Neutrophil (primary cell): ENCODE data around the gene PILRA.
"Not testable (repeated sequence)": the region's sequence is repeated elsewhere in the genome, so short reads cannot be mapped to it uniquely, and the experiment has no call there.

Source experiments
- H3K27ac ChIP-seq: fragments of 200-600 bp; sonication (generic); 2 replicates; pipeline ENCODE4 v1.5.1; 2016; ENCODE audit warnings: mild to moderate bottlenecking, moderate library complexity
- H3K27me3 ChIP-seq: fragments of 200-600 bp; sonication (generic); 2 replicates; pipeline ENCODE4 v1.6.0; 2016; ENCODE audit warnings: mild to moderate bottlenecking
- H3K36me3 ChIP-seq: fragments of 200-600 bp; sonication (generic); 2 replicates; pipeline ENCODE4 v1.5.1; 2017
- H3K4me1 ChIP-seq, 2 experiments: fragments of 200-600 bp in 1 of 2; sonication (generic) in 1 of 2; 1 replicate in 1 of 2; 2 replicates in 1 of 2; pipeline versions ENCODE4 v1.5.1 to v1.6.1; 2013 to 2016; ENCODE audit warnings: low read depth in 1 of 2, low read length in 1 of 2, mild to moderate bottlenecking in 1 of 2, moderate library complexity in 1 of 2; ENCODE audit not compliant: control insufficient read depth in 1 of 2, insufficient read depth in 1 of 2
- H3K4me3 ChIP-seq, 2 experiments: fragments of 200-600 bp in 1 of 2; sonication (generic) in 1 of 2; 1 replicate in 1 of 2; 2 replicates in 1 of 2; pipeline ENCODE4 v1.5.1; 2013 to 2016; ENCODE audit warnings: low read depth in 1 of 2, low read length in 1 of 2, mild to moderate bottlenecking in 1 of 2, moderate library complexity in 1 of 2
- H3K9me3 ChIP-seq: fragments of 200-600 bp; sonication (generic); 2 replicates; pipeline ENCODE4 v1.5.1; 2016
- TF ChIP-seq, protein P1 (sequence below): fragments of 200-600 bp; sonication (generic); IDR thresholded peaks from 2 replicates; pipeline ENCODE4 v1.5.1; 2016; ENCODE audit warnings: antibody characterized with exemption

PILRA gene

DNA sequence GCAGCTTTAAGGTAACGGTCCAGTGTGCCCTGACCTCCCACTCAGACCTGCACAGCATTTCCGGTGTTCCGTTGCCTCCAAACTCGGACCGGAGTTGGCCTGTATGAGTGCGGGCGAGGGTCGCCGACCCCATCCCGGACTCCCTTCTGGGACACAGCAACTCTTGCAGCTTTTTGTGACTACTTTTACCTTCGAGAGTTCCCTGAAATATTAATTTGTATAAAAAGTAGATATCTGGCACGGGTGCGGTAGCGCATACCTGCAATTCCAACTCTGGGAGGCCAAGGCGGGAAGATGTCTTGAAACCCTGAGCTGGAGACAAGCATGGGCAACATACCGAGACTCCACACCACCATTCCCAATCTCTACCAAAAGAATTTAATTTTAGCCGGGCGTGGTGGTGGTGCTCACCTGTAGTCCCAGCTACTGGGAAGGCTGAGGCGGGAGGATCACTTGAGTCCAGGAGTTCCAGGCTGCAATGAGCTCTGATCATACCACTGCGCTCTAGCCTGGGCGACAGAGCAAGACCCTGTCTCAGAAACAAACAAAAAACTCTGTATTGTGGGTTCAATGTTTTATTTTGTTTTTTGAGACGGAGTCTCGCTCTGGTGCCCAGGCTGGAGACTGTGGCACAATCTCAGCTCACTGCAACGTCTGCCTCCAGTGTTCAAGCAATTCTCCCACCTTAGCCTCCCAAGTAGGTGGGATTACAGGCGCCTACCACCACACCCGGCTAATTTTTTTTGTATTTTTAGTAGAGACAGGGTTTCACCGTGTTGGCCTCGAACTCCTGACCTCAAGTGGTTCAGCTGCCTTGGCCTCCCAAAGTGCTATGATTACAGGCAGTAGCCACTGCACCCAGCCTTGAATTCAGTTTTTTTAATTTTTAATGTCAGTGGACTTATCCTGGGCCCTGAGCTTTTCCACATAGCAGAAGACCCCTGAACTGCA lies 64.1 kb downstream of the PILRA start:
- Histone ChIP-seq H3K9me3 (no peaks in the 10 kb centered on the region), H3K27ac (peak overlapping the region; percentile 98), H3K4me3 (peak overlapping the region; percentile 81 to 88), H3K36me3 (peaks cover 26% of the 10 kb centered on the region), H3K4me1 (peaks cover 18 to 25% of the 10 kb centered on the region in 2 experiments), H3K27me3 (no peaks in the 10 kb centered on the region)
- TF ChIP-seq, protein P1, sequence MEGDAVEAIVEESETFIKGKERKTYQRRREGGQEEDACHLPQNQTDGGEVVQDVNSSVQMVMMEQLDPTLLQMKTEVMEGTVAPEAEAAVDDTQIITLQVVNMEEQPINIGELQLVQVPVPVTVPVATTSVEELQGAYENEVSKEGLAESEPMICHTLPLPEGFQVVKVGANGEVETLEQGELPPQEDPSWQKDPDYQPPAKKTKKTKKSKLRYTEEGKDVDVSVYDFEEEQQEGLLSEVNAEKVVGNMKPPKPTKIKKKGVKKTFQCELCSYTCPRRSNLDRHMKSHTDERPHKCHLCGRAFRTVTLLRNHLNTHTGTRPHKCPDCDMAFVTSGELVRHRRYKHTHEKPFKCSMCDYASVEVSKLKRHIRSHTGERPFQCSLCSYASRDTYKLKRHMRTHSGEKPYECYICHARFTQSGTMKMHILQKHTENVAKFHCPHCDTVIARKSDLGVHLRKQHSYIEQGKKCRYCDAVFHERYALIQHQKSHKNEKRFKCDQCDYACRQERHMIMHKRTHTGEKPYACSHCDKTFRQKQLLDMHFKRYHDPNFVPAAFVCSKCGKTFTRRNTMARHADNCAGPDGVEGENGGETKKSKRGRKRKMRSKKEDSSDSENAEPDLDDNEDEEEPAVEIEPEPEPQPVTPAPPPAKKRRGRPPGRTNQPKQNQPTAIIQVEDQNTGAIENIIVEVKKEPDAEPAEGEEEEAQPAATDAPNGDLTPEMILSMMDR: no peak

DNA sequence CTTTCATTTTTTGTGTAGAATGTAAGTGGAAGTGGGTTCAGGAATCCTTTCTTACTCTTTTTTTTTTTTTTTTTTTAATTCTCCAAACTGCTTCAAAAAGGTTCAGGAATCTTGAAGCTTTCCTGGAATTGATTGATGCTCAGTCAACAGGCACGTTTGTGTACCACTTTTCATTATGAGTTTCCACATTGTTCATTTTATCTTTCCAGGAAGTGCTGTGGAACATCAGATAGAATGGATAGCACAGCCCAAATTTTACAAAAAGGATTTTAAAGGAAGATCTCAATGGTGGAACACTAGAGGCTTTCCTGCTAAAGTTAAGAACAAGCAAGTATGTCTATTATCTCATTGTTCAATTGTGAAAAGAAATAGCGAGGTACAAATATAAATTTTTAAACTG lies 64.9 kb downstream of the PILRA start:
- no peak overlapping the region for H3K4me3 ChIP-seq
- TF ChIP-seq, protein P1: no peak
- H3K27me3 ChIP-seq: no peaks in the 10 kb centered on the region
- H3K27ac ChIP-seq: no peak overlapping the region
- H3K9me3 ChIP-seq: no peaks in the 10 kb centered on the region
- H3K36me3 ChIP-seq: peaks cover 19% of the 10 kb centered on the region
- peaks cover 18 to 25% of the 10 kb centered on the region in 2 experiments for H3K4me1 ChIP-seq

DNA sequence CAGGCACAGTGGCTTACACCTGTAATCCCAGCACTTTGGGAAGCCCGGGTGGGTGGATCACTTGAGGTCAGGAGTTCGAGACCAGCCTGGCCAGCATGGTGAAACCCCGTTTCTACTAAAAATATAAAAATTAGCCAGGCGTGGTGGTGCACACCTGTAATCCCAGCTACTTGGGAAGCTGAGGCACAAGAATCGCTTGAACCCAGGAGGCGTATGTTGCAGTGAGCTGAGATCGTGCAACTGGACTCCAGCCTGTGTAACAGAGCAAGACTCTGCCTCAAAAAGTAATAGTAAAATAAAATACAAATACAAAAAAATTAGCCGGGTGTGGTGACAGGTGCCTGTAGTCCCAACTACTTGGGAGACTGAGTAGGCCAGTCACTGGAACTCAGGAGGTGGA lies 65.4 kb downstream of the PILRA start:
- H3K4me3 ChIP-seq, H3K9me3 ChIP-seq, H3K27ac ChIP-seq, H3K27me3 ChIP-seq: not testable (repeated sequence)
- H3K4me1 ChIP-seq: peaks cover 18 to 25% of the 10 kb centered on the region in 2 experiments
- H3K36me3 ChIP-seq: peaks cover 13% of the 10 kb centered on the region

DNA sequence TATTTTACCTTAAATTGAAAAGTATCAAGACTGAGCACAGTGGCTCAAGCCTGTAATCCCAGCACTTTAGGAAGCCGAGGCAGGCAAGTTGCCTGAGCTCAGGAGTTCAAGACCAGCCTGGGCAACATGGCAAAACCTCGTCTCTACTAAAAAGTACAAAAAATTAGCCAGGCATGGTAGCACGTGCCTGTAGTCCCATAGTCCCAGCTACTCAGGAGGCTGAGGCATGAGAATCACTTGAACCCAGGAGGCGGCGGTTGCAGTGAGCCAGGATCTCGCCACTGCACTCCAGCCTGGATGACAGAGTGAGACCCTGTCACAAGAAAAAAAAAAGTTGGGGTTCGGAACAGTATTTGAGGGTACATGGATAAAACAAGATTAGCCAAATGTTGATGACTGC lies 66.0 kb downstream of the PILRA start:
- not testable (repeated sequence) for H3K27ac ChIP-seq, H3K36me3 ChIP-seq, H3K27me3 ChIP-seq, H3K9me3 ChIP-seq, H3K4me3 ChIP-seq
- peaks cover 22 to 23% of the 10 kb centered on the region in 2 experiments for H3K4me1 ChIP-seq

DNA sequence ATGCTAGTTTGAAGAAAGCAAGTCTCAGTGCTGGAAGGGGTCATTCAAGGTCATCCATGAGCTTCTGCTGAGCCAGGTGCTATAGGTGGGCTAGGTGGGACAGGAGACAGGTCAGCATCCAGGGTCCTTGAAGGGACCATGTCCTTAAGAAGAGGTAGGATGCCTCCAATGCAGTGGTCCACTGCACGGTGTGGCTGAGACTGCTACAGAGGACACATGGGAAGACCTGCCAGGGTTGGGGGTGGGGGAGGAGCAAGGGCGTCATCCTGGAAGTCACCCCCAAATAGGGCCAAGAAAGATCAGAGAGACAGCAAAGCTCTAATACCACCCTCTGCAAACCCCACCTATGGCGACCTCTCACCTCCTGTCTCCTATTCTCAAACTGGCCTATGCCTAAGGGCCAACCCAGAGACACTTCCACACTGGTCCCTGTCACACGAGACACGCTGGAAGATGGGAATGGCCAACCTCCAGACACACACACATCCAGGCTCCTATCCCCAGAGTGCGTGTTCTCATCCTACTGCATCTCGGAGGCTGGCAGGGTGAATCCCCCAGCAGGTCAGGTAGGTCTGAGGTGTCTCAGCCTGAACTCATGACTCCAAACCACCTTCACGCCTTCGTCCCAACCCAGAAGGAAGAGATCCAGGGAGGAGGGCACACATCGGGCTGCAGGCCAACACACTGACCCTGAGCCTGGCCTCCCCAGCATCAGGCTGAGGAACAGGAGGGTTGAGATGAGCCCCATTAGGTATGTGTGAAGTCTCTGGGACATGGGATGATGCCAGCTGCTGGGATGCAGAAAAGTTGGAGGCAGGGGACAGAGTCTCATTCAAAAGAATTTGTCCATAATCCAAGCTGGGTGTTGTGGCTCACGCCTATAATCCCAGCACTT lies 68.6 kb downstream of the PILRA start:
- peaks cover 4 to 14% of the 10 kb centered on the region in 2 experiments for H3K4me1 ChIP-seq
- TF ChIP-seq, protein P1: no peak

DNA sequence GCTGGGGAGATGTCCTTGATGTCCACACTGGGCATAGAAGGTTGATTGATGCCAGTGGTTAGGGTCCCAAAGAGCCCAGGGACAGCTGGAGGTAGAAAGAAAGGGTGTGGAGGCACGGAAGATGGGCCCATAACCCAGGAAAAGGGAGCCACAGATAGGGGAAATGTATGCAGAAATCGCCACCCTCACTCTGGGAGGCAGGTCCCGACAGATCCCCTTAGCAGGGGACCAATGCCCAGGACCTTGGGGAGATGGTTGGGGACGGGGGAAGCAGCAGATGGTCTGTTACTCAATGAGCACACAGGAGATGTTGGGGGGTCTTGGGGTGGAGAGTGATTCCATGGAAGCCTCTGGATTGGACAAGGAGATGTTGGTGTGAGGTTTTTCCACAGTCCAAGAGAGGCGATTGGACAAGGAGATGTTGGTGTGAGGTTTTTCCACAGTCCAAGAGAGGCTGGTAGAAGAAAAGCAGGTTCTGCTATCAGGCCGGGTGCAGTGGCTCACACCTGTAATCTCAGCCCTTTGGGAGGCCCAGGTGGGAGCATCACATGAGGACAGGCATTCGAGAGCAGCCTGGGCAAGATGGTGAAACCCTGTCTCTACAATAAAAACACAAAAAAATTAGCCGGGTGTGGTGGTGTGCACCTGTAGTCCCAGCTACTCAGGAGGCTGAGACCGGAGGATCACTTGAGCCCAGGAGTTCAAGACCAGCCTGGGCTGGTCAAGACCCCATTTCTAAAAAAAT lies 70.0 kb downstream of the PILRA start:
- H3K27ac ChIP-seq: no peak overlapping the region
- no peaks in the 10 kb centered on the region for H3K9me3 ChIP-seq
- no peaks in the 10 kb centered on the region for H3K27me3 ChIP-seq
- H3K36me3 ChIP-seq: no peaks in the 10 kb centered on the region
- TF ChIP-seq, protein P1: no peak
- H3K4me3 ChIP-seq: no peak overlapping the region
- H3K4me1 ChIP-seq: peaks cover 0 to 12% of the 10 kb centered on the region in 2 experiments

More for the DNA sequence above, 68.6 kb downstream of the PILRA start:
- no peak overlapping the region for H3K27ac ChIP-seq
- no peaks in the 10 kb centered on the region for H3K27me3 ChIP-seq
- H3K9me3 ChIP-seq: no peaks in the 10 kb centered on the region
- no peak overlapping the region for H3K4me3 ChIP-seq
- no peaks in the 10 kb centered on the region for H3K36me3 ChIP-seq
